ENCODE results near the gene SLC44A5. TPM values are rescaled to one million over a fixed set of nuclear protein-coding genes. Genes with fewer than 3 reads are reported as not detected.
"Not testable (repeated sequence)": the region's sequence is repeated elsewhere in the genome, so short reads cannot be mapped to it uniquely, and the experiment has no call there.

The SLC44A5 gene
- total RNA-seq, 2 donors from 2014 or later = 4.6 to 10.0 TPM

- DNase-seq = no peak
- H3K27me3 ChIP-seq (ENCODE audit: control insufficient read depth, insufficient read depth, low read length, poor library complexity, severe bottlenecking) = no peaks in the 10 kb centered on the region
- H3K4me3 ChIP-seq (ENCODE audit: low read length) = no peak overlapping the region
- Mint-ChIP-seq H3K4me3 (no peak overlapping the region), H3K27ac (no peak overlapping the region), H3K27me3 (ENCODE audit: insufficient read depth) (no peaks in the 10 kb centered on the region), H3K36me3 (ENCODE audit: low read depth) (no peaks in the 10 kb centered on the region), H3K4me1 (peaks cover 8% of the 10 kb centered on the region), H3K9me3 (peaks cover 7% of the 10 kb centered on the region)
- no peaks in the 10 kb centered on the region for H3K36me3 ChIP-seq (ENCODE audit: control insufficient read depth, insufficient read depth, low read length)
- no CpG with 5 or more reads among the region's 1 CpG for WGBS, 2 experiments (ENCODE audit: insufficient coverage in 1 of 2, insufficient read length in 1 of 2)
- H3K9ac ChIP-seq (ENCODE audit: extremely low read depth, low read length, poor library complexity, severe bottlenecking) = no peak overlapping the region
- peaks cover 7% of the 10 kb centered on the region for H3K9me3 ChIP-seq (ENCODE audit: control insufficient read depth, low read length)
- no peak overlapping the region for H3K27ac ChIP-seq (ENCODE audit: low read depth, low read length)
- no peak for TF ChIP-seq CTCF (conservative IDR thresholded peaks at IDR 0.05)
- H3K4me1 ChIP-seq (ENCODE audit: control insufficient read depth, insufficient read depth, low read length) = no peaks in the 10 kb centered on the region
Measured at GRCh38 chr1:75421371-75421770, 189.5 kb downstream of the SLC44A5 start.

- Mint-ChIP-seq H3K27me3 (ENCODE audit: insufficient read depth) (peaks cover 1% of the 10 kb centered on the region), H3K9me3 (peaks cover 7% of the 10 kb centered on the region), H3K4me1 (peaks cover 8% of the 10 kb centered on the region), H3K27ac (no peak overlapping the region), H3K4me3 (no peak overlapping the region), H3K36me3 (ENCODE audit: low read depth) (no peaks in the 10 kb centered on the region)
- Histone ChIP-seq H3K9ac (ENCODE audit: extremely low read depth, low read length, poor library complexity, severe bottlenecking) (no peak overlapping the region), H3K36me3 (ENCODE audit: control insufficient read depth, insufficient read depth, low read length) (no peaks in the 10 kb centered on the region), H3K9me3 (ENCODE audit: control insufficient read depth, low read length) (peaks cover 20% of the 10 kb centered on the region), H3K4me1 (ENCODE audit: control insufficient read depth, insufficient read depth, low read length) (no peaks in the 10 kb centered on the region), H3K4me3 (ENCODE audit: low read length) (no peak overlapping the region), H3K27ac (ENCODE audit: low read depth, low read length) (no peak overlapping the region), H3K27me3 (ENCODE audit: control insufficient read depth, insufficient read depth, low read length, poor library complexity, severe bottlenecking) (no peaks in the 10 kb centered on the region)
- no peak for TF ChIP-seq CTCF (conservative IDR thresholded peaks at IDR 0.05)
- DNase-seq = no peak
- WGBS, 2 experiments (ENCODE audit: insufficient coverage in 1 of 2, insufficient read length in 1 of 2) = 82 to 92% methylated on average over 3 of the region's 3 CpGs
Measured at GRCh38 chr1:75415187-75415586, 195.7 kb downstream of the SLC44A5 start.

- Mint-ChIP-seq H3K27ac (no peak overlapping the region), H3K9me3 (peaks cover 9% of the 10 kb centered on the region), H3K36me3 (ENCODE audit: low read depth) (no peaks in the 10 kb centered on the region), H3K27me3 (ENCODE audit: insufficient read depth) (peaks cover 1% of the 10 kb centered on the region), H3K4me1 (no peaks in the 10 kb centered on the region), H3K4me3 (no peak overlapping the region)
- H3K9me3 ChIP-seq (ENCODE audit: control insufficient read depth, low read length) = peaks cover 20% of the 10 kb centered on the region
- 100% methylated on average over 3 of the region's 3 CpGs; no CpG with 5 or more reads in 1 of the 2 experiments for WGBS, 2 experiments (ENCODE audit: insufficient coverage in 1 of 2, insufficient read length in 1 of 2)
- TF ChIP-seq CTCF (conservative IDR thresholded peaks at IDR 0.05) = no peak
- H3K4me1 ChIP-seq (ENCODE audit: control insufficient read depth, insufficient read depth, low read length) = no peaks in the 10 kb centered on the region
- H3K27me3 ChIP-seq (ENCODE audit: control insufficient read depth, insufficient read depth, low read length, poor library complexity, severe bottlenecking) = no peaks in the 10 kb centered on the region
- no peaks in the 10 kb centered on the region for H3K36me3 ChIP-seq (ENCODE audit: control insufficient read depth, insufficient read depth, low read length)
- no peak overlapping the region for H3K4me3 ChIP-seq (ENCODE audit: low read length)
- no peak overlapping the region for H3K9ac ChIP-seq (ENCODE audit: extremely low read depth, low read length, poor library complexity, severe bottlenecking)
- no peak for DNase-seq
- H3K27ac ChIP-seq (ENCODE audit: low read depth, low read length) = no peak overlapping the region
Measured at GRCh38 chr1:75412616-75413015, 198.3 kb downstream of the SLC44A5 start.

GRCh38 chr1:75404681-75405080, 206.2 kb downstream of the SLC44A5 start:
- H3K4me1 ChIP-seq (ENCODE audit: control insufficient read depth, insufficient read depth, low read length); H3K4me1 Mint-ChIP-seq; H3K27me3 ChIP-seq (ENCODE audit: control insufficient read depth, insufficient read depth, low read length, poor library complexity, severe bottlenecking); H3K36me3 Mint-ChIP-seq (ENCODE audit: low read depth); H3K27ac Mint-ChIP-seq; H3K27ac ChIP-seq (ENCODE audit: low read depth, low read length); DNase-seq; H3K27me3 Mint-ChIP-seq (ENCODE audit: insufficient read depth); H3K36me3 ChIP-seq (ENCODE audit: control insufficient read depth, insufficient read depth, low read length); H3K9ac ChIP-seq (ENCODE audit: extremely low read depth, low read length, poor library complexity, severe bottlenecking); H3K9me3 ChIP-seq (ENCODE audit: control insufficient read depth, low read length); H3K4me3 ChIP-seq (ENCODE audit: low read length); H3K4me3 Mint-ChIP-seq: not testable (repeated sequence)
- 91 to 100% methylated on average over 1 of the region's 1 CpG for WGBS, 2 experiments (ENCODE audit: insufficient coverage in 1 of 2, insufficient read length in 1 of 2)
- peaks cover 28% of the 10 kb centered on the region for H3K9me3 Mint-ChIP-seq

- H3K4me1 Mint-ChIP-seq; H3K27ac ChIP-seq (ENCODE audit: low read depth, low read length); DNase-seq; H3K4me3 Mint-ChIP-seq; H3K4me1 ChIP-seq (ENCODE audit: control insufficient read depth, insufficient read depth, low read length); H3K27me3 ChIP-seq (ENCODE audit: control insufficient read depth, insufficient read depth, low read length, poor library complexity, severe bottlenecking); H3K9me3 ChIP-seq (ENCODE audit: control insufficient read depth, low read length); H3K4me3 ChIP-seq (ENCODE audit: low read length); H3K9ac ChIP-seq (ENCODE audit: extremely low read depth, low read length, poor library complexity, severe bottlenecking); H3K36me3 Mint-ChIP-seq (ENCODE audit: low read depth); H3K36me3 ChIP-seq (ENCODE audit: control insufficient read depth, insufficient read depth, low read length); H3K27me3 Mint-ChIP-seq (ENCODE audit: insufficient read depth); H3K27ac Mint-ChIP-seq: not testable (repeated sequence)
- peaks cover 28% of the 10 kb centered on the region for H3K9me3 Mint-ChIP-seq
- WGBS, 2 experiments (ENCODE audit: insufficient coverage in 1 of 2, insufficient read length in 1 of 2) = 87 to 100% methylated on average over 5 of the region's 5 CpGs
Measured at GRCh38 chr1:75403147-75403646, 207.7 kb downstream of the SLC44A5 start.
